GM12878 (cell line): ENCODE data around the gene VANGL1. TPM values are rescaled to one million over a fixed set of nuclear protein-coding genes. Genes with fewer than 3 reads are reported as not detected.

ENCODE experiments used
- polyA plus RNA-seq, 11 experiments: library from polyadenylated mRNA; depleted of rRNA in 4 of 11; unstranded in 6 of 11; stranded (reverse) in 5 of 11; fragments of >200 nt; fragmentation: Nextera tagmentation in 4 of 11; fragmentation: Illumina TruSeq in 1 of 11; extraction: Ambion mirVana in 4 of 11; extraction: Trizol in 1 of 11; gene quantifications; 1 replicate in 1 of 11; 2 replicates in 10 of 11; pipeline versions ENCODE4 v1.2.1 to v1.2.3, GENCODE V29; 2011 to 2016; ENCODE audit warnings: inconsistent platforms in 2 of 11, missing spikeins in 2 of 11, low read depth in 1 of 11
- small RNA-seq: library from RNA; depleted of rRNA; stranded (forward); fragments of <200 nt; gene quantifications from one replicate; pipeline ENCODE3, GENCODE V24; 2014
- total RNA-seq, 4 experiments: library from RNA; depleted of rRNA in 3 of 4; stranded (reverse); fragments of >200 nt in 3 of 4; fragmentation: Illumina TruSeq in 1 of 4; extraction: Trizol in 1 of 4; gene quantifications; 2 replicates each; pipeline versions ENCODE4 v1.2.1 to v1.2.3, GENCODE V29; 2013 to 2021

VANGL1 gene
- total and polyA plus RNA-seq, 10 of the 15 experiments (the other 5 are each of a cell fraction or from before 2014, with no cell fraction given), result 0.71 to 12.9 (median 6.3) TPM

Small RNAs within 50 kb of the gene (small RNA-seq; reads per million reads assigned to genes)
- 0.70 reads per million, percentile 19 among the genes with 10 or more reads in this experiment for gene RF00406
- not detected for gene RN7SL420P

Other genes starting within 250 kb of the VANGL1 start
- not detected in 2 replicates for gene CASQ2, start 126.7 kb downstream of the VANGL1 start, total RNA-seq (2014; rRNA removed)
- not detected in 2 replicates for gene CASQ2, start 126.7 kb downstream of the VANGL1 start, total RNA-seq (2014; rRNA removed; fragmentation: Illumina TruSeq; extraction: Trizol)
- gene CASQ2, start 126.7 kb downstream of the VANGL1 start, total RNA-seq (2021), result not detected in 2 replicates
- gene CASQ2, start 126.7 kb downstream of the VANGL1 start, polyA plus RNA-seq (2011; rRNA removed), result not detected in 2 replicates
- not detected in 2 replicates for gene CASQ2, start 126.7 kb downstream of the VANGL1 start, polyA plus RNA-seq (2014; fragmentation: Illumina TruSeq; extraction: Trizol)
- gene CASQ2, start 126.7 kb downstream of the VANGL1 start, polyA plus RNA-seq (2014; fragmentation: Nextera tagmentation; extraction: Ambion mirVana), result not detected
- gene CASQ2, start 126.7 kb downstream of the VANGL1 start, polyA plus RNA-seq (2014; rRNA removed), result not detected in 2 replicates
- not detected for gene CASQ2, start 126.7 kb downstream of the VANGL1 start, polyA plus RNA-seq (2016; fragmentation: Nextera tagmentation; extraction: Ambion mirVana)
- gene NHLH2, start 199.2 kb downstream of the VANGL1 start, total RNA-seq (2014; rRNA removed), result not detected in 2 replicates
- not detected in 2 replicates for gene NHLH2, start 199.2 kb downstream of the VANGL1 start, total RNA-seq (2014; rRNA removed; fragmentation: Illumina TruSeq; extraction: Trizol)
- not detected in 2 replicates for gene NHLH2, start 199.2 kb downstream of the VANGL1 start, total RNA-seq (2021)
- gene NHLH2, start 199.2 kb downstream of the VANGL1 start, polyA plus RNA-seq (2011; rRNA removed), result 0.03 TPM in 2 replicates
- gene NHLH2, start 199.2 kb downstream of the VANGL1 start, polyA plus RNA-seq (2014; fragmentation: Illumina TruSeq; extraction: Trizol), result 0.01 TPM in 1 of 2 replicates, not detected in the other
- not detected for gene NHLH2, start 199.2 kb downstream of the VANGL1 start, polyA plus RNA-seq (2014; fragmentation: Nextera tagmentation; extraction: Ambion mirVana)
- gene NHLH2, start 199.2 kb downstream of the VANGL1 start, polyA plus RNA-seq (2014; rRNA removed), result 0.08 TPM in 1 of 2 replicates, not detected in the other
- gene NHLH2, start 199.2 kb downstream of the VANGL1 start, polyA plus RNA-seq (2016; fragmentation: Nextera tagmentation; extraction: Ambion mirVana), result under 1 TPM in 1 of 2 experiments, not detected in 1; 0.06 TPM